ENCODE measurements around the gene STK38. TPM values are rescaled to one million over a fixed set of nuclear protein-coding genes. Genes with fewer than 3 reads are reported as not detected.

The STK38 gene
- total and polyA plus RNA-seq, 2 of the 13 experiments (the other 11 are each of a cell fraction or from before 2014, with no cell fraction given) = 10.3 to 20.7 TPM

GRCh38 chr6:36546920-36547645 is at the start of gene STK38 (continued):
- no peak for TF ChIP-seq ZNF318 (CRISPR knock-in tag; IDR thresholded peaks at IDR 0.05)
- TF ChIP-seq MXD1 (CRISPR knock-in tag; IDR thresholded peaks at IDR 0.05) = peak; percentile 69; the same call in 1 of the 2 replicates
- TF ChIP-seq, protein P1, sequence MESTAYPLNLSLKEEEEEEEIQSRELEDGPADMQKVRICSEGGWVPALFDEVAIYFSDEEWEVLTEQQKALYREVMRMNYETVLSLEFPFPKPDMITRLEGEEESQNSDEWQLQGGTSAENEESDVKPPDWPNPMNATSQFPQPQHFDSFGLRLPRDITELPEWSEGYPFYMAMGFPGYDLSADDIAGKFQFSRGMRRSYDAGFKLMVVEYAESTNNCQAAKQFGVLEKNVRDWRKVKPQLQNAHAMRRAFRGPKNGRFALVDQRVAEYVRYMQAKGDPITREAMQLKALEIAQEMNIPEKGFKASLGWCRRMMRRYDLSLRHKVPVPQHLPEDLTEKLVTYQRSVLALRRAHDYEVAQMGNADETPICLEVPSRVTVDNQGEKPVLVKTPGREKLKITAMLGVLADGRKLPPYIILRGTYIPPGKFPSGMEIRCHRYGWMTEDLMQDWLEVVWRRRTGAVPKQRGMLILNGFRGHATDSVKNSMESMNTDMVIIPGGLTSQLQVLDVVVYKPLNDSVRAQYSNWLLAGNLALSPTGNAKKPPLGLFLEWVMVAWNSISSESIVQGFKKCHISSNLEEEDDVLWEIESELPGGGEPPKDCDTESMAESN (CRISPR knock-in tag; conservative IDR thresholded peaks at IDR 0.05) = peak; percentile 46; the same call in 1 of the 2 replicates
- TF ChIP-seq ARHGAP35 (CRISPR knock-in tag; IDR thresholded peaks at IDR 0.05; ENCODE audit: borderline replicate concordance) = no peak
- peak; percentile 92; the same call in 1 of the 2 replicates for TF ChIP-seq ZNF230 (CRISPR knock-in tag; IDR thresholded peaks at IDR 0.05)
- TF ChIP-seq PATZ1 (CRISPR knock-in tag; IDR thresholded peaks at IDR 0.05) = peak; percentile 78
- no peak for TF ChIP-seq RFXANK (CRISPR knock-in tag; IDR thresholded peaks at IDR 0.05)
- TF ChIP-seq RXRA (CRISPR knock-in tag; IDR thresholded peaks at IDR 0.05) = peak; percentile 71; the same call in 1 of the 2 replicates
- TF ChIP-seq, protein P2, sequence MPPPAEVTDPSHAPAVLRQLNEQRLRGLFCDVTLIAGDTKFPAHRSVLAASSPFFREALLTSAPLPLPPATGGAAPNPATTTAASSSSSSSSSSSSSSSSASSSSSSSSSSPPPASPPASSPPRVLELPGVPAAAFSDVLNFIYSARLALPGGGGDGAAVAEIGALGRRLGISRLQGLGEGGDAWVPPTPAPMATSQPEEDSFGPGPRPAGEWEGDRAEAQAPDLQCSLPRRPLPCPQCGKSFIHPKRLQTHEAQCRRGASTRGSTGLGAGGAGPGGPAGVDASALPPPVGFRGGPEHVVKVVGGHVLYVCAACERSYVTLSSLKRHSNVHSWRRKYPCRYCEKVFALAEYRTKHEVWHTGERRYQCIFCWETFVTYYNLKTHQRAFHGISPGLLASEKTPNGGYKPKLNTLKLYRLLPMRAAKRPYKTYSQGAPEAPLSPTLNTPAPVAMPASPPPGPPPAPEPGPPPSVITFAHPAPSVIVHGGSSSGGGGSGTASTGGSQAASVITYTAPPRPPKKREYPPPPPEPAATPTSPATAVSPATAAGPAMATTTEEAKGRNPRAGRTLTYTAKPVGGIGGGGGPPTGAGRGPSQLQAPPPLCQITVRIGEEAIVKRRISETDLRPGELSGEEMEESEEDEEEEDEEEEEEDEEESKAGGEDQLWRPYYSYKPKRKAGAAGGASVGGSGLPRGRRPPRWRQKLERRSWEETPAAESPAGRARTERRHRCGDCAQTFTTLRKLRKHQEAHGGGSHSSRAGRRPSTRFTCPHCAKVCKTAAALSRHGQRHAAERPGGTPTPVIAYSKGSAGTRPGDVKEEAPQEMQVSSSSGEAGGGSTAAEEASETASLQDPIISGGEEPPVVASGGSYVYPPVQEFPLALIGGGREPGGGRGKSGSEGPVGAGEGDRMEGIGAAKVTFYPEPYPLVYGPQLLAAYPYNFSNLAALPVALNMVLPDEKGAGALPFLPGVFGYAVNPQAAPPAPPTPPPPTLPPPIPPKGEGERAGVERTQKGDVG (CRISPR knock-in tag; IDR thresholded peaks at IDR 0.05; ENCODE audit: borderline replicate concordance) = 0 out of 2 replicates have a peak, but pooled peaks have one; percentile 52
- no peak for TF ChIP-seq GLMP (CRISPR knock-in tag; IDR thresholded peaks at IDR 0.05; ENCODE audit: borderline replicate concordance)
